ENCODE results near the gene RAPGEF1. TPM values are rescaled to one million over a fixed set of nuclear protein-coding genes. Genes with fewer than 3 reads are reported as not detected.

RAPGEF1 gene
- total and polyA plus RNA-seq, 8 donors, result 17.1 to 62.6 (median 44.8) TPM

GRCh38 chr9:131701436-131701781, 38.5 kb downstream of the RAPGEF1 start:
- no peak for DNase-seq
- no peaks in the 10 kb centered on the region for H3K36me3 ChIP-seq
- ATAC-seq, result no peak
- intact Hi-C loops (cut with DNase I), result loop anchor here in 1 of 3 donors (10.0 kb wide), 1 partner anchor 57 kb away; no protein-coding TSS in a partner anchor
- WGBS, 2 donors, result 93 to 98% methylated on average over 1 of the region's 1 CpG
- TF ChIP-seq CTCF (IDR thresholded peaks at IDR 0.05), result no peak
- H3K4me1 ChIP-seq, result peaks cover 39 to 63% (median 49%) of the 10 kb centered on the region in 3 donors
- no peak overlapping the region for H3K4me3 ChIP-seq
- no peaks in the 10 kb centered on the region for H3K9me3 ChIP-seq
- FAIRE-seq, result no peak
- H3K27ac ChIP-seq, result no peak overlapping the region
- H3K27me3 ChIP-seq, result no peaks in the 10 kb centered on the region

GRCh38 chr9:131700765-131701435, 39.0 kb downstream of the RAPGEF1 start:
- no peak overlapping the region for H3K27ac ChIP-seq
- intact Hi-C loops (cut with DNase I), result loop anchor here in 1 of 3 donors (10.0 kb wide), 1 partner anchor 56 kb away; no protein-coding TSS in a partner anchor
- 90% methylated on average over 11 of the region's 11 CpGs for WGBS, 2 donors
- no peak overlapping the region for H3K4me3 ChIP-seq
- FAIRE-seq (no peak), DNase-seq (no peak), ATAC-seq (no peak)
- H3K9me3 ChIP-seq, result no peaks in the 10 kb centered on the region
- TF ChIP-seq CTCF (IDR thresholded peaks at IDR 0.05), result no peak
- peaks cover 34 to 58% (median 44%) of the 10 kb centered on the region in 3 donors for H3K4me1 ChIP-seq
- no peaks in the 10 kb centered on the region for H3K36me3 ChIP-seq
- no peaks in the 10 kb centered on the region for H3K27me3 ChIP-seq

GRCh38 chr9:131700076-131700475, 39.8 kb downstream of the RAPGEF1 start:
- 94 to 96% methylated on average over 7 of the region's 7 CpGs for WGBS, 2 donors
- TF ChIP-seq CTCF (IDR thresholded peaks at IDR 0.05), result no peak
- ATAC-seq (no peak), DNase-seq (no peak), FAIRE-seq (no peak)
- H3K27me3 ChIP-seq, result no peaks in the 10 kb centered on the region
- H3K4me3 ChIP-seq, result no peak overlapping the region
- no peaks in the 10 kb centered on the region for H3K9me3 ChIP-seq
- H3K4me1 ChIP-seq, result peaks cover 27 to 50% (median 39%) of the 10 kb centered on the region in 3 donors
- no peaks in the 10 kb centered on the region for H3K36me3 ChIP-seq
- intact Hi-C loops (cut with DNase I), result loop anchor here in 1 of 3 donors (10.0 kb wide), 1 partner anchor 55 kb away; no protein-coding TSS in a partner anchor
- no peak overlapping the region for H3K27ac ChIP-seq

- intact Hi-C loops (cut with DNase I), result no loop called here
- WGBS, 2 donors, result 80 to 85% methylated on average over 4 of the region's 4 CpGs
- peak overlapping the region in 1 of 4 donors; percentile 51 for H3K27ac ChIP-seq
- no peaks in the 10 kb centered on the region for H3K27me3 ChIP-seq
- ATAC-seq (peak in 3 of 4 donors; percentile 6 to 14 (median 9)), DNase-seq (no peak), FAIRE-seq (no peak)
- H3K36me3 ChIP-seq, result no peaks in the 10 kb centered on the region
- no peaks in the 10 kb centered on the region for H3K9me3 ChIP-seq
- H3K4me1 ChIP-seq, result peaks cover 12 to 40% (median 25%) of the 10 kb centered on the region in 3 donors
- no peak overlapping the region for H3K4me3 ChIP-seq
- TF ChIP-seq CTCF (IDR thresholded peaks at IDR 0.05), result no peak
Observed at GRCh38 chr9:131698618-131698985, 41.3 kb downstream of the RAPGEF1 start.
